ENCODE data around the gene RALGAPA2.
A peak's percentile ranks its signal among the peaks of the same experiment; 100 is the strongest.

RALGAPA2 gene

DNA sequence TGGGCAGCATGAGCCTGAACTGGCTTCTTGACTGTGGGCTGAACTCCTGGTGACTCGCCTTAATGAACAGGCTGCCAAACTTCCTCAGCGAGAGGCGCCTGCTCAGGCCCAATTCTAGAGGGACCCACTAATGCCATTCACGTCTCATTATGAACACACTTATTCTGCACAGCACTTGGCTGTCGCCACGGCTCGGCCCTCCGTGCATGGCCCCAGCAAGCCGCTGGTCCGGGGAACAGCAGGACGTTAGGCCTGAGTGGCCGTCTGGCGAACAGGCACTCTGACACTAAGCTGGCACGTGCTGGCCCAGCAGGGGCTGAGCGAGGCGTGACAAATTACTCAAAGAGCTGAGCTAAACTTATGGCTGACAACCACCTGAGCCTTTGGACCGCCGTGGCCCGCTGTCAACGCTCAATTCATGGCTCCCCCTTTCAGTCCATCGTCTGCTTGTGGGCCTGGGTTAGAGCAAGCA, 298.6 kb downstream of the RALGAPA2 start:
- Mint-ChIP-seq H3K27me3 (ENCODE audit: low read depth, poor library complexity) (peaks cover 42% of the 10 kb centered on the region), H3K4me1 (peaks cover 49% of the 10 kb centered on the region), H3K36me3 (ENCODE audit: low read depth) (peaks cover 10% of the 10 kb centered on the region), H3K9me3 (no peaks in the 10 kb centered on the region), H3K4me3 (no peak overlapping the region), H3K27ac (no peak overlapping the region)
- TF ChIP-seq CTCF (IDR thresholded peaks at IDR 0.05), result no peak
- peak; percentile 47 for DNase-seq

- Mint-ChIP-seq H3K27ac (no peak overlapping the region), H3K9me3 (no peaks in the 10 kb centered on the region), H3K4me1 (peaks cover 49% of the 10 kb centered on the region), H3K27me3 (ENCODE audit: low read depth, poor library complexity) (peaks cover 42% of the 10 kb centered on the region), H3K4me3 (no peak overlapping the region), H3K36me3 (ENCODE audit: low read depth) (peaks cover 3% of the 10 kb centered on the region)
- DNase-seq, result no peak
- TF ChIP-seq CTCF (IDR thresholded peaks at IDR 0.05), result no peak
These were observed 299.7 kb downstream of the RALGAPA2 start for GRCh38 chr20:20412750-20413149.

- no peak for DNase-seq
- TF ChIP-seq CTCF (IDR thresholded peaks at IDR 0.05), result no peak
- no peak overlapping the region for H3K27ac Mint-ChIP-seq
- peaks cover 37% of the 10 kb centered on the region for H3K27me3 Mint-ChIP-seq (ENCODE audit: low read depth, poor library complexity)
- H3K9me3 Mint-ChIP-seq, result no peaks in the 10 kb centered on the region
- peaks cover 49% of the 10 kb centered on the region for H3K4me1 Mint-ChIP-seq
- H3K36me3 Mint-ChIP-seq (ENCODE audit: low read depth), result no peaks in the 10 kb centered on the region
- H3K4me3 Mint-ChIP-seq, result no peak overlapping the region
These were observed 300.6 kb downstream of the RALGAPA2 start for GRCh38 chr20:20411836-20412235.

DNA sequence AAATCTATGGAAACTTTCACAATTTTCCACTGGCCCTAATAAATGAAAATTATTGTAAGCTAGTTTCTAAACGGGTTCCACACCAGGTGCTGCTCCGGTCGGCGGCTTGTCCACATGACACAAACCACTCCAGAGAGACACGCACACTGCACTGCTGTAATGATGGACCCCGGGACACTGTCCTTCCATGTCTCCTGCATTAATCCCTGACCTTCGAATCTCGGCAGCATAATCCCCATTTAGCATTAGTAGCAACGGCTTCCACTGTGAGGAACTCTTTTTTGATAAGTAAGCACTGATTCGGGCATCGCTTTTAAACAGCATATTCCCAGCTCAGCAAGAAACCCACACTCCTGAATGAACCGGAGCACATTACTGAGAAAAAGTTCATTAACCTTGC, 301.0 kb downstream of the RALGAPA2 start:
- peaks cover 37% of the 10 kb centered on the region for H3K27me3 Mint-ChIP-seq (ENCODE audit: low read depth, poor library complexity)
- no peaks in the 10 kb centered on the region for H3K36me3 Mint-ChIP-seq (ENCODE audit: low read depth)
- H3K27ac Mint-ChIP-seq, result no peak overlapping the region
- H3K4me1 Mint-ChIP-seq, result peaks cover 49% of the 10 kb centered on the region
- no peak overlapping the region for H3K4me3 Mint-ChIP-seq
- H3K9me3 Mint-ChIP-seq, result no peaks in the 10 kb centered on the region
- TF ChIP-seq CTCF (IDR thresholded peaks at IDR 0.05), result no peak
- DNase-seq, result no peak

GRCh38 chr20:20410678-20411077, 301.8 kb downstream of the RALGAPA2 start:
- Mint-ChIP-seq H3K36me3 (ENCODE audit: low read depth) (no peaks in the 10 kb centered on the region), H3K4me1 (peaks cover 49% of the 10 kb centered on the region), H3K4me3 (no peak overlapping the region), H3K27ac (no peak overlapping the region), H3K9me3 (no peaks in the 10 kb centered on the region), H3K27me3 (ENCODE audit: low read depth, poor library complexity) (peaks cover 37% of the 10 kb centered on the region)
- DNase-seq, result peak; percentile 24
- no peak for TF ChIP-seq CTCF (IDR thresholded peaks at IDR 0.05)

GRCh38 chr20:20409331-20409730, 303.1 kb downstream of the RALGAPA2 start:
- Mint-ChIP-seq H3K4me1 (peaks cover 40% of the 10 kb centered on the region), H3K9me3 (no peaks in the 10 kb centered on the region), H3K27ac (no peak overlapping the region), H3K36me3 (ENCODE audit: low read depth) (no peaks in the 10 kb centered on the region), H3K27me3 (ENCODE audit: low read depth, poor library complexity) (peaks cover 42% of the 10 kb centered on the region), H3K4me3 (no peak overlapping the region)
- no peak for TF ChIP-seq CTCF (IDR thresholded peaks at IDR 0.05)
- DNase-seq, result no peak

Data from nephron progenitor cell (in vitro differentiated cells).